WTC11 (cell line): ENCODE data around the gene DYNLT2B. TPM values are rescaled to one million over a fixed set of nuclear protein-coding genes. Genes with fewer than 3 reads are reported as not detected.

Experiments
- ATAC-seq: fragments of 200-7000 bp; cut with Tn5 transposase; 2 replicates; pipeline ENCODE4 v1.10.0; 2021; ENCODE audit warnings: mild to moderate bottlenecking, moderate library complexity
- CTCF ChIA-PET: fragments of 300-600 bp; sonication (Branson Sonifier 250); formaldehyde crosslinking; loops from one replicate; lab custom pipeline; 2021; ENCODE audit warnings: antibody characterized with exemption; lab: Charles Lee
- POLR2A ChIA-PET: fragments of 350-600 bp; sonication (Branson Sonifier 250); formaldehyde crosslinking; loops from one replicate; lab custom pipeline; 2021; ENCODE audit warnings: antibody characterized with exemption; lab: Charles Lee
- DNase-seq: peaks from one replicate; pipeline ENCODE4 v3.0.0; 2021; ENCODE audit warnings: low spot score
- H3K27ac Mint-ChIP-seq: 2 replicates; pipeline ENCODE4 v1.8.0; 2021; ENCODE audit warnings: mixed read lengths
- H3K27me3 Mint-ChIP-seq: 2 replicates; pipeline ENCODE4 v1.8.0; 2021; ENCODE audit warnings: low read depth, mild to moderate bottlenecking, moderate library complexity, mixed read lengths
- H3K36me3 Mint-ChIP-seq: 2 replicates; pipeline ENCODE4 v1.8.0; 2021; ENCODE audit warnings: mixed read lengths
- H3K4me1 Mint-ChIP-seq: 2 replicates; pipeline ENCODE4 v1.8.0; 2022; ENCODE audit warnings: mixed read lengths
- H3K4me3 Mint-ChIP-seq: 2 replicates; pipeline ENCODE4 v1.8.0; 2021; ENCODE audit warnings: mild to moderate bottlenecking, moderate library complexity, mixed read lengths
- H3K9me3 Mint-ChIP-seq: 2 replicates; pipeline ENCODE4 v1.8.0; 2021; ENCODE audit warnings: mixed read lengths
- ATF1 ChIP-seq: sonication (generic); formaldehyde crosslinking; IDR thresholded peaks from 2 replicates; pipeline ENCODE4 v1.8.1; 2023; ENCODE audit warnings: mild to moderate bottlenecking, moderate library complexity, missing genetic modification reagents
- EMX1 ChIP-seq: fragments of 250-450 bp; sonication (Bioruptor Pico); IDR thresholded peaks from 2 replicates; pipeline ENCODE4 v1.8.0; 2021; ENCODE audit warnings: mild to moderate bottlenecking
- ESRRA ChIP-seq: sonication (generic); formaldehyde crosslinking; IDR thresholded peaks from 2 replicates; pipeline ENCODE4 v1.8.1; 2022; ENCODE audit warnings: mild to moderate bottlenecking, missing genetic modification reagents, borderline replicate concordance
- GABPB1 ChIP-seq: sonication (generic); formaldehyde crosslinking; IDR thresholded peaks from 2 replicates; pipeline ENCODE4 v1.8.1; 2023; ENCODE audit warnings: mild to moderate bottlenecking, missing genetic modification reagents
- GRHL2 ChIP-seq: fragments of 250-450 bp; sonication (Bioruptor Pico); IDR thresholded peaks from 2 replicates; pipeline ENCODE4 v1.8.0; 2022; ENCODE audit warnings: mild to moderate bottlenecking, moderate library complexity; ENCODE audit not compliant: insufficient replicate concordance, severe bottlenecking
- GTF2I ChIP-seq: fragments of 250-450 bp; sonication (Bioruptor Pico); conservative IDR thresholded peaks from 2 replicates; pipeline ENCODE4 v1.4.0; 2021; ENCODE audit warnings: mild to moderate bottlenecking
- NFATC4 ChIP-seq: fragments of 250-450 bp; sonication (Bioruptor Pico); IDR thresholded peaks from 2 replicates; pipeline ENCODE4 v1.9.0; 2021; ENCODE audit warnings: mild to moderate bottlenecking
- NFE2L1 ChIP-seq: sonication (generic); formaldehyde crosslinking; IDR thresholded peaks from 2 replicates; pipeline ENCODE4 v1.8.1; 2023; ENCODE audit warnings: missing genetic modification reagents
- NFYB ChIP-seq: sonication (generic); formaldehyde crosslinking; conservative IDR thresholded peaks from 2 replicates; pipeline ENCODE4 v1.8.0; 2022; ENCODE audit warnings: low read depth, missing genetic modification reagents
- SMAD4 ChIP-seq: sonication (generic); formaldehyde crosslinking; IDR thresholded peaks from 2 replicates; pipeline ENCODE4 v1.8.0; 2022; ENCODE audit warnings: mild to moderate bottlenecking, missing genetic modification reagents
- TEAD1 ChIP-seq: sonication (generic); formaldehyde crosslinking; IDR thresholded peaks from 2 replicates; pipeline ENCODE4 v1.8.0; 2022; ENCODE audit warnings: mild to moderate bottlenecking, missing genetic modification reagents
- TP53 ChIP-seq: sonication (generic); formaldehyde crosslinking; IDR thresholded peaks from 2 replicates; pipeline ENCODE4 v1.8.1; 2023; ENCODE audit warnings: mild to moderate bottlenecking, missing genetic modification reagents
- ZNF317 ChIP-seq: sonication (generic); formaldehyde crosslinking; IDR thresholded peaks from 2 replicates; pipeline ENCODE4 v1.8.1; 2023; ENCODE audit warnings: low read depth, mild to moderate bottlenecking, moderate library complexity, missing genetic modification reagents, borderline replicate concordance
- ZNF671 ChIP-seq: fragments of 250-450 bp; sonication (Bioruptor Pico); IDR thresholded peaks from 2 replicates; pipeline ENCODE4 v1.8.0; 2021; ENCODE audit warnings: mild to moderate bottlenecking
- total RNA-seq: library from RNA; stranded (reverse); gene quantifications from 3 replicates; pipeline ENCODE4 v1.2.3, GENCODE V29; 2021
- TF ChIP-seq, protein P1 (sequence below): sonication (generic); formaldehyde crosslinking; IDR thresholded peaks from 2 replicates; pipeline ENCODE4 v1.8.0; 2022; ENCODE audit warnings: mild to moderate bottlenecking, missing genetic modification reagents
- TF ChIP-seq, protein P2 (sequence below): sonication (generic); formaldehyde crosslinking; IDR thresholded peaks from 2 replicates; pipeline ENCODE4 v1.8.0; 2023; ENCODE audit warnings: missing genetic modification reagents
- TF ChIP-seq, protein P3 (sequence below): sonication (generic); formaldehyde crosslinking; IDR thresholded peaks from 2 replicates; pipeline ENCODE4 v1.8.0; 2022; ENCODE audit warnings: missing genetic modification reagents
- TF ChIP-seq, protein P4 (sequence below): sonication (generic); formaldehyde crosslinking; IDR thresholded peaks from 2 replicates; pipeline ENCODE4 v1.8.1; 2023; ENCODE audit warnings: mild to moderate bottlenecking, moderate library complexity, missing genetic modification reagents

The DYNLT2B gene
- total RNA-seq, 1 experiment from 2014 or later = 10.0 TPM

DNA sequence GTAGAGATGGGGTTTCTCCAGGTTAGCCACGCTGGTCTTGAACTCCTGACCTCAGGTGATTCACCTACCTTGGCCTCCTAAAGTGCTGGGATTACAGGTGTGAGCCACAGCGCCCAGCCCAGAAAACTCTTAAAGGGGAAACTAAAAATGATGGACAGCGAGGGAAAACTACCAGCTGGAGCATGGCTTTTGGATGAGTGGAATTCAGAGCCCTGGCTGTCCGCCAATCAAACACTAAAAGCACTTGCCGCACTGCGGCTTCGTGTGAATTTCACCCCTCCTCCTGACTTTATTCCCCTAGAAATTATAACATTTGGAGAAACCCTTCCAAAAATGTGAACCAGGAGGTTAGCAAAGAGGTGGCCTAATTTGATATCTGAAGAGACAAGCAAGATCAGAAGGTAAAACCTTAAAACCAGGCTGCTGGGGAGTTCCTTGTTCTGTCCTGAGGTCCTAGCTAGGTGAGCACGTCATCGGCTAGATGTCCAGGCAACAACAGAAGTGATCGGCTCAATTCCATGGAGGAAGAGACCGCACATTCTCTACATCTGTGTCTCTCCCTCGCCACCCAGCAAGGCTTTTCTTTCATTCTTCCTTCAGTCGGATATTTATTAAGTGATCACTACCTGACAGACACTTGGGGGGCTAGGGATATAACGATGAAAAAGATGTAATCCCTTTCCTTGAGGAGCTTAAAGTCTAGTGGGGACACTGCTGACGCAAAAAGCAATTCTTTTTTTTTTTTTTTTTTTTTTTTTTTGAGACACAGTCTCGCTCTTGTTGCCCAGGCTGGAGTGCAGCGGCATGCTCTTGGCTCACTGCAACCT, 18.5 kb upstream of the DYNLT2B start:
- no peak for DNase-seq
- TF ChIP-seq, protein P1, sequence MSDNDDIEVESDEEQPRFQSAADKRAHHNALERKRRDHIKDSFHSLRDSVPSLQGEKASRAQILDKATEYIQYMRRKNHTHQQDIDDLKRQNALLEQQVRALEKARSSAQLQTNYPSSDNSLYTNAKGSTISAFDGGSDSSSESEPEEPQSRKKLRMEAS (CRISPR knock-in tag) = no peak
- TF ChIP-seq EMX1 = no peak
- TF ChIP-seq TP53 (CRISPR knock-in tag) = no peak
- TF ChIP-seq GTF2I = no peak
- POLR2A ChIA-PET = interaction anchor here (0.7 kb wide), 1 partner anchor 51 kb away, joined by 3 read pairs; no protein-coding TSS in a partner anchor
- Mint-ChIP-seq H3K36me3 (no peaks in the 10 kb centered on the region), H3K9me3 (no peaks in the 10 kb centered on the region), H3K27ac (no peak overlapping the region), H3K4me3 (no peak overlapping the region), H3K27me3 (no peaks in the 10 kb centered on the region; the same call in 1 of the 2 replicates), H3K4me1 (no peaks in the 10 kb centered on the region)
- ATAC-seq = no peak
- CTCF ChIA-PET = interaction anchor here (0.8 to 1.0 kb wide), 2 partner anchors 9 to 12 kb away, joined by 3 to 5 read pairs; no protein-coding TSS in a partner anchor

DNA sequence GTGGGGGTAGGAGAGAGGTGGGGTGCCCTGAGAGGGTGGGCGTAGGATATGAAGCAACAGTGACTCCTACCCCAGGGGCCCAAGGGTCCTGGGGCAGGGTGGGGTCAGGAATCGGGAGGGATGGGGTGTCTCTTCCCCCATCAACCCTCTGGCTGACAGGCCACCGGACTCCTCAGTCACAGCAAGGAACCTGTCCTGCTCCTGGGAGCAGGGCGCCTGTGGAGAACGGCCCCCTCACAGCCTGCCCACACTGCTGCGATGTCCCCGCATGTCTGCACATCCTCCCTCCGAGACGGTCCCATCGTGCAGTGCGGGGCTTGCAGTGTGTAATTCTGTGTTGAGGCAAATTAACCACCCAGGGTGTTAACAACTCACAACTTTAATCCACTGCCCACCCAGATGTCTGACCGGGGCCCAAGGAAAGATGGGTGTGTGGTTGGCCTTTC, 17.5 kb upstream of the DYNLT2B start:
- Mint-ChIP-seq H3K27ac (no peak overlapping the region), H3K4me3 (no peak overlapping the region), H3K27me3 (no peaks in the 10 kb centered on the region; the same call in 1 of the 2 replicates), H3K9me3 (no peaks in the 10 kb centered on the region), H3K4me1 (no peaks in the 10 kb centered on the region), H3K36me3 (no peaks in the 10 kb centered on the region)
- ChIA-PET POLR2A (no interaction called here), CTCF (no interaction called here)
- DNase-seq = no peak
- ATAC-seq = no peak
- no peak for TF ChIP-seq SMAD4 (CRISPR knock-in tag)
- no peak for TF ChIP-seq GTF2I
- TF ChIP-seq, protein P2, sequence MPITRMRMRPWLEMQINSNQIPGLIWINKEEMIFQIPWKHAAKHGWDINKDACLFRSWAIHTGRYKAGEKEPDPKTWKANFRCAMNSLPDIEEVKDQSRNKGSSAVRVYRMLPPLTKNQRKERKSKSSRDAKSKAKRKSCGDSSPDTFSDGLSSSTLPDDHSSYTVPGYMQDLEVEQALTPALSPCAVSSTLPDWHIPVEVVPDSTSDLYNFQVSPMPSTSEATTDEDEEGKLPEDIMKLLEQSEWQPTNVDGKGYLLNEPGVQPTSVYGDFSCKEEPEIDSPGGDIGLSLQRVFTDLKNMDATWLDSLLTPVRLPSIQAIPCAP (CRISPR knock-in tag) = no peak
- TF ChIP-seq, protein P3, sequence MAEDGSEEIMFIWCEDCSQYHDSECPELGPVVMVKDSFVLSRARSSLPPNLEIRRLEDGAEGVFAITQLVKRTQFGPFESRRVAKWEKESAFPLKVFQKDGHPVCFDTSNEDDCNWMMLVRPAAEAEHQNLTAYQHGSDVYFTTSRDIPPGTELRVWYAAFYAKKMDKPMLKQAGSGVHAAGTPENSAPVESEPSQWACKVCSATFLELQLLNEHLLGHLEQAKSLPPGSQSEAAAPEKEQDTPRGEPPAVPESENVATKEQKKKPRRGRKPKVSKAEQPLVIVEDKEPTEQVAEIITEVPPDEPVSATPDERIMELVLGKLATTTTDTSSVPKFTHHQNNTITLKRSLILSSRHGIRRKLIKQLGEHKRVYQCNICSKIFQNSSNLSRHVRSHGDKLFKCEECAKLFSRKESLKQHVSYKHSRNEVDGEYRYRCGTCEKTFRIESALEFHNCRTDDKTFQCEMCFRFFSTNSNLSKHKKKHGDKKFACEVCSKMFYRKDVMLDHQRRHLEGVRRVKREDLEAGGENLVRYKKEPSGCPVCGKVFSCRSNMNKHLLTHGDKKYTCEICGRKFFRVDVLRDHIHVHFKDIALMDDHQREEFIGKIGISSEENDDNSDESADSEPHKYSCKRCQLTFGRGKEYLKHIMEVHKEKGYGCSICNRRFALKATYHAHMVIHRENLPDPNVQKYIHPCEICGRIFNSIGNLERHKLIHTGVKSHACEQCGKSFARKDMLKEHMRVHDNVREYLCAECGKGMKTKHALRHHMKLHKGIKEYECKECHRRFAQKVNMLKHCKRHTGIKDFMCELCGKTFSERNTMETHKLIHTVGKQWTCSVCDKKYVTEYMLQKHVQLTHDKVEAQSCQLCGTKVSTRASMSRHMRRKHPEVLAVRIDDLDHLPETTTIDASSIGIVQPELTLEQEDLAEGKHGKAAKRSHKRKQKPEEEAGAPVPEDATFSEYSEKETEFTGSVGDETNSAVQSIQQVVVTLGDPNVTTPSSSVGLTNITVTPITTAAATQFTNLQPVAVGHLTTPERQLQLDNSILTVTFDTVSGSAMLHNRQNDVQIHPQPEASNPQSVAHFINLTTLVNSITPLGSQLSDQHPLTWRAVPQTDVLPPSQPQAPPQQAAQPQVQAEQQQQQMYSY (CRISPR knock-in tag) = no peak

DNA sequence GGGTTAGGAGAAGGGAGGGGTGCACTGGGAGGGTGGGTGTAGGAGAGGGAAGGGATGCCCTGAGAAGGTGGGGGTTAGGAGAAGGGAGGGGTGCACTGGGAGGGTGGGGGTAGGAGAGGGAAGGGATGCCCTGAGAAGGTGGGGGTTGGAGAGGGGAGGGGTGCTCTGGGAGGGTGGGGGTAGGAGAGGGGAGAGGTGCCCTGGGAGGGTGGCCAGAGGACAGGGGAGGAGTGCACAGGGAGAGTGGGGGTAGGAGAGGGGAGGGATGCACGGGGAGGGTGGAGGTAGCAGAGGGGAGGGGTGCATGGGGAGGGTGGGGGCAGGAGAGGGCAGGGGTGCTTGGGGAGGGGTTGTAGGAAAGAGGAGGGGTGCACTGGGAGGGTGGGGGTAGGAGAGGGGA, 16.9 kb upstream of the DYNLT2B start:
- no peaks in the 10 kb centered on the region for H3K9me3 Mint-ChIP-seq
- TF ChIP-seq GRHL2 (no peak), ZNF671 (CRISPR knock-in tag) (no peak), TEAD1 (CRISPR knock-in tag) (no peak), ESRRA (CRISPR knock-in tag) (no peak), NFE2L1 (CRISPR knock-in tag) (no peak), ZNF317 (CRISPR knock-in tag) (no peak), NFATC4 (CRISPR knock-in tag) (no peak), ATF1 (CRISPR knock-in tag) (no peak), NFYB (CRISPR knock-in tag) (no peak), GABPB1 (CRISPR knock-in tag) (no peak)
- TF ChIP-seq, protein P4, sequence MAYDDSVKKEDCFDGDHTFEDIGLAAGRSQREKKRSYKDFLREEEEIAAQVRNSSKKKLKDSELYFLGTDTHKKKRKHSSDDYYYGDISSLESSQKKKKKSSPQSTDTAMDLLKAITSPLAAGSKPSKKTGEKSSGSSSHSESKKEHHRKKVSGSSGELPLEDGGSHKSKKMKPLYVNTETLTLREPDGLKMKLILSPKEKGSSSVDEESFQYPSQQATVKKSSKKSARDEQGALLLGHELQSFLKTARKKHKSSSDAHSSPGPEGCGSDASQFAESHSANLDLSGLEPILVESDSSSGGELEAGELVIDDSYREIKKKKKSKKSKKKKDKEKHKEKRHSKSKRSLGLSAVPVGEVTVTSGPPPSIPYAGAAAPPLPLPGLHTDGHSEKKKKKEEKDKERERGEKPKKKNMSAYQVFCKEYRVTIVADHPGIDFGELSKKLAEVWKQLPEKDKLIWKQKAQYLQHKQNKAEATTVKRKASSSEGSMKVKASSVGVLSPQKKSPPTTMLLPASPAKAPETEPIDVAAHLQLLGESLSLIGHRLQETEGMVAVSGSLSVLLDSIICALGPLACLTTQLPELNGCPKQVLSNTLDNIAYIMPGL (CRISPR knock-in tag) = no peak
- H3K27ac Mint-ChIP-seq = no peak overlapping the region
- H3K4me3 Mint-ChIP-seq = no peak overlapping the region
- ATAC-seq = no peak
- H3K4me1 Mint-ChIP-seq = no peaks in the 10 kb centered on the region
- DNase-seq = no peak
- ChIA-PET POLR2A (no interaction called here), CTCF (no interaction called here)
- no peaks in the 10 kb centered on the region; the same call in 1 of the 2 replicates for H3K27me3 Mint-ChIP-seq
- no peaks in the 10 kb centered on the region for H3K36me3 Mint-ChIP-seq
